ENCODE data around the gene SLC38A2. TPM values are rescaled to one million over a fixed set of nuclear protein-coding genes. Genes with fewer than 3 reads are reported as not detected.

The SLC38A2 gene
- total RNA-seq, 2 donors from 2014 or later, result 122 to 202 TPM

DNA sequence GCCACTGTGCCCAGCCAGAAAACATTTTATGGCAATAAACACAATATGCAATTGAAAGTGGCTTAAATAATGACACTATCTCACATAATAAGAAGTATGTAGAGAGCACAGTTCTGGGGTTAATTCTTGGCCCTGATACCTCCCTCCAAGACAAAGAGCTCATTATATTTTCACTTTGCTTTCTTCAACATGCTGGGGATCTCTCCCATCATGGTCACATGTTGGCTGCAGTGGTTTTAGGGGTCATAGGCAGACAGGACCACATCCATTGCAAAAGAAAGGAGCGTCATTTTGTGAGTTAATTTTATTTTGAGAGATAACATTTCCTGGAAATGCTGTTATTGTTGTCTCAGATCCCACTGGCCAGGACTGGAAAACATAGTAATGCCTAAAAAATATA lies 8.3 kb upstream of the SLC38A2 start:
- DNase-seq (no peak), ATAC-seq (no peak)
- intact Hi-C loops (cut with DNase I), result loop anchor here in 1 of 2 donors (5.0 to 10.0 kb wide), 2 partner anchors 54 to 91 kb away; no protein-coding TSS in a partner anchor

DNA sequence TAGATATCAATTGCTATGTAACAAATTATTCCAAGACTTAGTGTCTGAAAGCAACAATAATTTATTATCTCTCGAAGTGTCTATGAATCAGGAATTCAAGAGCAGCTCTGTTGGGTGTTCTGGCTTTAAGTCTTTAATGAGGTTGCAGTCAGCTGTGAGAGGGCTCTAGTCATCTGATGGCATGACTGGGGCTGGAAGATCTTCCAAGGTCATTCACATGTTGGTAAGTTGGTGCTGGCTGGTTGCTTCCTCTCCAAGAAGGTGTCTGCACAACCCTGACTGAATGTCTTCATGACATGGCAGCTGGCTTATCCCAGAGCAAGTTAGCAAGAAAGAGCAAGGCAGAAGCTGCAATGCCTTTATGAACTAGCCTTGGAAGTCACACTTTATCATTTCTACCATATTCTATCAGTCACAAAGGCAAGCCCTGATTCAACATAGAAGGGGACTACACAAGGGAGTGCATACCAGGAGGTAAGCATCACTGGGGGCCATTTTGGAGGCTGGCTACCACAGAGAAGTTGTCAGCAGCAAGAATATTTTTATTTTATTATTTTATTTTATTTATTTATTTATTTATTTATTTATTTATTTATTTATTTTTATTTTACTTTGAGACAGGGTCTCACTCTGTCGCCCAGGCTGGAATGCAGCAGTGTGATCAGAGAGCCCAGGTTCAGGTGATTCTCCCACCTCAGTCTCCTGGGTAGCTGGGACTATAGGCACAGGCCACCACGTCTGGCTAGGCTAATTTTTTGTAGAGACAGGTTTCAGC lies 7.6 kb upstream of the SLC38A2 start:
- ATAC-seq (no peak), DNase-seq (no peak)
- intact Hi-C loops (cut with DNase I), result loop anchor here in 1 of 2 donors (5.0 to 10.0 kb wide), 2 partner anchors 55 to 92 kb away; no protein-coding TSS in a partner anchor

DNA sequence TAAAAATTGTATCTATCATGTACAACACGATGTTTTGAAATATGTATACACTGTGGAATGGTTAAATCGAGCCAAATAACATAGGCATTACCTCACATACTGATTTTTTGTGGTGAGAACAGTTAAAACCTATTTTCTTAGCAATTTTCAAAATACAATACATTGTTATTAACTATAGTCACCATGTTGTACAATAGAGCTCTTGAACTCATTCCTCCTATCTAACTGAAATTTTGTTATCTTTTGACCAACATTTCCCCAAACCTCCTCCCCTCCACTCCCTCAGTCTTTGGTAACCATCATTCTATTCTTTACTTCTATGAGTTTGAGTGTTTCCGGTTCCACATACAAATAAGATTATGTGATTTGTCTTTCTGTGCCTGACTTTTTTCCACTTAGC lies 6.8 kb upstream of the SLC38A2 start:
- ATAC-seq (no peak), DNase-seq (no peak)
- intact Hi-C loops (cut with DNase I), result loop anchor here in 1 of 2 donors (10.0 kb wide), 1 partner anchor 275 kb away; no protein-coding TSS in a partner anchor

DNA sequence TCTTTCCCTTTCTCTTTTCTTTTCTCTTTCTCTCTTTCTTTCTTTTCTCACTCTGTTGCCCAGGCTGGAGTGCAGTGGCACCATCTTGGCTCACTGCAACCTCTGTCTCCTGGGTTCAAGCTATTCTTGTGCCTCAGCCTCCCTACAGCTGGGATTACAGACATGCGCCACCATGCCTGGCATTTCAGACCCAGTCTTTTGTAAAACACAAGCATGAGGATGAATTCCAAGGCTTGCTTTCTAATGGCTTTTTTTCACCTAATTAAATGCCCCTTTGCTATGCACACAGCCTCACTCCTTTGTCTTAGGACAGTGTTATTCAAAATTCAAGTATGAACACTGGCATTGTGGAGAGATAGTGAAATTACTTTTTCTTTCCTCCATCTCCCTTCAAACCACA lies 6.0 kb upstream of the SLC38A2 start:
- ATAC-seq, result no peak
- intact Hi-C loops (cut with DNase I), result loop anchor here in 1 of 2 donors (10.0 kb wide), 1 partner anchor 276 kb away; no protein-coding TSS in a partner anchor
- DNase-seq, result no peak

DNA sequence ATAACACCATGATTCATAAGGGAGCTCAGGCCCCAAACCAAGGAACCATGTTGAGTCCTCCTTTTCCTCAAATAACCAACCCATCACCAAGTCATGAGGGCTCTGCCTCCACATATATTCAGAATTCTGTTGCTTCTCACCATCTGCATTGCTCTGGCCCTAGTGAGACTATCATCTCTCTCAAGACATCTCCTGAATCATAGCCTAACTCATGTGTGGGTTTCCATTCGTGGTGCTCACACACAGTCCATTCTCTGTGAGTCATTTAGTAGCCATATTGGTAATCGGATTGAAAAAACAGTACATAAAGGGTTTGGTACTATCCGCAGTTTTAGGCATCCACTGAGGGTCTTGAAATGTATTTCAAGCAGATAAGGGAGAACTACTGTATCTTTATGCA lies 5.1 kb upstream of the SLC38A2 start:
- intact Hi-C loops (cut with DNase I), result loop anchor here in 1 of 2 donors (10.0 kb wide), 1 partner anchor 277 kb away; no protein-coding TSS in a partner anchor

DNA sequence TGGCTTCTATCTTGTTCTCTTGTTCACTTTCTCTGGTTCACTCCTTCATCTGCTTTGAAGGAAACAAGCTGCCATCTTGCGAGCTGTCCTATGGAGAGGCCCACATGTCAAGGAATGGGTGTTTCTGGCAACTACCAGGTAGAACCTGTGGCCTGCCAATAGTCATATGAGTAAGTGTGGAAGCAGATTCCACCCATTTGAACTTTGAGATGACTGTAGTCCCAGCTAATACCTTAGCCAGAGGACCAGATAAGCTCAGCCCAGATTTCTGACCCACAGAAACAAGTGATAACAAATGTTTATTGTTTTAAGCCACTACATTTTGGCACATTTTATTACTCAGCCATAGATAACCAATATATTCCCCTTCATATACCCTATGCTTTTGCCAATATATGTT lies 4.0 kb upstream of the SLC38A2 start:
- intact Hi-C loops (cut with DNase I), result loop anchor here in 1 of 2 donors (10.0 kb wide), 1 partner anchor 278 kb away; no protein-coding TSS in a partner anchor
- no peak for ATAC-seq
- DNase-seq, result no peak

More for the DNA sequence above, 5.1 kb upstream of the SLC38A2 start:
- no peak for DNase-seq
- no peak for ATAC-seq

DNA sequence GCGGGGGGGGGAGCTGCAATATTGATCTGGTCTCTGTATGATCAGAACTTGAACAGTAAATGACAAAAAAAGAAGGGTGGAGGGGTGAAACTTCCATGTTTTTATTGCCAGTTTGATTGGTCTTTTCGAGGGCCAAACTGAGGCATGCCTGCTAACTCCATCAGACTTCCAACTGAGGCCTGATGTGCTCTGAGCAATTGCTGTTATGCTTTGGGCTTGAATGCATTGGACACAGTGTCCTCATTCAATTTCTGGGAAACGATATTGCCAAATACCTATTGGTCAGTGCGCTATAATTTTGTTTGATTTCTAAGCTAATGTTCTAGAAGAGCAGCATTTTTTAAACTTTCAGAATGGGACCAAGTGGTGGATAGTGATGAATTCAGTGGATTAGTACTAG lies 2.1 kb upstream of the SLC38A2 start:
- intact Hi-C loops (cut with DNase I), result loop anchor here (5.0 to 10.0 kb wide), 4 partner anchors 183 to 382 kb away; partner anchors contain the start of gene SCAF11 (in 1 of the 2)
- ATAC-seq, result no peak

DNA sequence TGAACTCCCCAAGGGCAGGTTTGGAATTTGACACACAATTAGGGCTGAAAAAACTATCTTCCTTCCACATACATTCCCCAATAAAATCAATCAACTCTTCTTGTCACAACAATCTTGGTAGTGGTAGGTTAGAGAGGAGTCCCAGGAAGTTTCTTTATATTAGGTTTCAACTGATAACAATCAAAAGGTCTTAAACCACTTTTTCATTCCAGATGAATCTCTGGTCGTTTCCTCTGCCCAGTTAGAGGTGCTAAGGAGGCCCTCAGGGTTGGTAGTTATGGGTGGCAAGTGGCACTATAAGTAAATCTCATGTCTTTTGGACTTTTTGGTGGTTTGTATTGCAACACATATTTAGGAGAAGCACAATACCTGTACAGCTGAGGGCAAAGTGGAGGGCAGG lies 1.7 kb upstream of the SLC38A2 start:
- intact Hi-C loops (cut with DNase I), result loop anchor here (5.0 to 10.0 kb wide), 4 partner anchors 183 to 382 kb away; partner anchors contain the start of gene SCAF11 (in 1 of the 2)
- no peak for ATAC-seq
- DNase-seq, result no peak

More for the DNA sequence above, 2.1 kb upstream of the SLC38A2 start:
- no peak for DNase-seq

DNA sequence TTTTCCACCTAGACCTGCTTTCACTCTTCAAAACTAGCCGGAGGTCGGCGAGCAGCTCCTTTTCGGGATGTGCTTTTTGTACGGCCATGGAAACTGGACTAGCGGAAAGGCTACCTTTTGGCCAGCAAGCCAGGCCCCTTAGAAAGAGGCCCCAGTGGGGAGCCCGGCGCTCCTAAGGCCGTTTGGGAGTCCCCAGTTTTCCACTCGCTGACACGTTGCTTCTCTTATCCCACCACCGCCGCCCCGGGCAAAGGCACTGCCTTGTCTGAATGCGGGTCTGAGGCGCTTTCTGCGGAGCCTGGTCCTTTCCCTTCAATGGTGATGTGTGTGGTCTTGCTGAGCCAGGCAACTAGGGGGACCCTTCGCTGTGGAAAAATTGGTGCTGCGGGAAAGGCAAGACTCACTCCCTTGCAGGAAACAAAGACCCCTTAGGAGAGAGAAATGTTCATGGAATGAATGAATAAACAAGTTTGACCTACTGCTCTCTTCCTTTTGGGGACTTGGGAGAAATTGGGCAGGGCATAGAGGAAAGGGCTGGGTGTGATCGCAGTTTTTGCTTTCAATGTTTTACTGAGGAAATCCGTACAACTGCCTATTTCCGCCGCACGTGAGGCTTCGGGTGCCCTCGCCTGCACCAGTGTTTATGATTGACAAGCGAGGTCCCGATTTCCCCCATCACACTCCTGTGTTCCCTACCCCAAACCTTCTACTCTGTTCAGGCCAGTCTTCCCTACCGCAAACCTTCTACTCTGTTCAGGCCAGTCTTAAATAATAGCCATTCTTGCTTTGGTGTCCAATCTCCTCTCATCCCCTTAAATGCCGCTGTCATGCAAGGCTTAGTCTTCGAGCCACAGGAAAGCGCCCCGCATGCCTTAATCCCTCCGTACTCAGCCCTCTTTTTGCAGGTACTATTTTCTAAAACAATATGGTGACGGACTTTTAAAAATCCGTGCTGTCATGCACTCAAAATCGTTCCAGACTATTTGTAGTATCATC lies 1.0 kb upstream of the SLC38A2 start:
- peak; percentile 58 for DNase-seq
- ATAC-seq, result peak; percentile 4 to 9
- intact Hi-C loops (cut with DNase I), result loop anchor here (5.0 to 10.0 kb wide), 4 partner anchors 184 to 381 kb away; partner anchors contain the start of gene SCAF11 (in 1 of the 2)

DNA sequence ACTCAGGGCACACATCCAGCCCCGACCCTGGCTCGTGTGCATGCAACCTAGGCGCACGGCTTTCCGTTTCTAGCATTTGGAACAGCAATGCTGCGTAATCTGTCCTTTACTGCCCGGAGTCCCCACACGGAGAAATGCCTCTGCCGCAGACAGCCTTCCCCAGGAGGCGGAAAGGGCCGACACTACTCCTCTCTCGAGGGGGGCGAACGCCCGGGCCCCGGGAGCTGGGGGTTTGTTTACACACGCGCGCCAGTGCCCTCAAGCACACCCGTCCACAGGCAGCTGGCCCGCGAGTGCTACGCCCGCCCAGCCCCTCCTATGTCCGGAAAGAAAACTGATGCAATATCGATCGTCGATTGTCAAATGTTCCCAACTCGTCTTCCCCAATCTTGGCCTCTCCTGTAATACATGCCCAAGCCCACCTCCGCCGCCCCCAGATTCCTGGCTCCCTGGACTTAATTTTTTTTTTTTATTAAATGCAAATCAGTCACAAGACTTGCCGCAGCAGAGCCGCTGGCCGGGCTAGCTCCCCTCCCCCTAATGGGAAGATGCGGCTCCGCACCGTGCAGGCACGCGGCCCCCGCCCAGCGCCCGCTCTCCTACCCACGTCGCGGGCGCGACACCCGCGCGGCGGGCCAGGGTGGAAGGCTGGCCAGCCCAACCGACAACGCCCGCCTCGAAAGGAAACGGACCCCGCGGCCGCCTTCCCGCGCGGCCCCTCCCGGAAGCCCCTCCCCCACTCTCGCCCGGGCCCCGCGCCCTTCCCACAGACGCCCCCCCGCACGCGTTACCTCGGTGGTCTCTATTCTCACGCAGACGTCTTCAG lies 642 bp downstream of the SLC38A2 start:
- peak; percentile 53 to 60 for ATAC-seq
- DNase-seq, result peak; percentile 75
- intact Hi-C loops (cut with DNase I), result loop anchor here (5.0 to 10.0 kb wide), 4 partner anchors 185 to 380 kb away; partner anchors contain the start of gene SCAF11 (in 1 of the 2)

DNA sequence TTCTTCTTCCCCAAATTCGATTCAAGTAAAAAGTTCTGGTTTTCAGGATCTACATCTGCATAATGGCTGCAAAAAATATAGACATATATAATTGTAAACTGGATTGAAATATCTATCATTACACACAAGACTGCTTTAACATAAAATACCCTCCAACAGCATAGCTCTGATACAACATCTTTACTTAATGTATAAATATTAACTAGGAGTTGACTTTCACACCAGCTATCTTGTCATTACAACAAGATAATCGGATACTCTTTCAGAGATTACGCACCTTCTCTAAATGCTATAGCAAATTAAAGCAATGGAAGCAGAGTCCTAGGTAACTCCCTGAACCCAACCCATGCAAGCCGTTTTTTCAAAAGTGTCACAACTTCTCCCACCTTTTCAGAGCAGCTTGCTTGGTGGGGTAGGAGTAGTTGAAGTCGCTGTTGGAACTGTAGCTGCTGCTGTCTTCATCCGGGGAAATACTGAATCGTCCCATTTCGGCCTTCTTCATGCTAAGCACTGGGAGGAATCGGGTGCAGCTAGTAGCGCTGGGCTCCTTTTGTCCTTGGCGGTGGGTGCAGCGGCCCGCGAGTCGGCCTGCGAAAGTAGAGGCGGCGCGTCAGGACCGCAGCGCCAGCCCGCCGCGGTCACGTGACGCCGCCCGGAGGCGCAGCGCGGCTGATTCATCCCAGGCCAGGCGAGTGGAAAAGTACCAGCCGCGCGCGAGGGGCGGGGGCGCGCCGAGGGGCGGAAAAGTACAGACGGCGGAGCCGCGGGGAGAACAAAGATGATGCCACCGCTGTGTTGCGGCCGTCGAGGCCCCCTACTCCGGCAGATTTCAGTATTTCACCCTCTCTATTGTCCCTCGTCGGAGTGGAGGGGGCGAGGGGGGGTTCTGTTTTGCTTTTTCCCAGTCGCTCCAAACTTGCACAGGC lies 1.5 kb downstream of the SLC38A2 start:
- intact Hi-C loops (cut with DNase I), result loop anchor here (5.0 to 10.0 kb wide), 4 partner anchors 186 to 379 kb away; partner anchors contain the start of gene SCAF11 (in 1 of the 2)
- DNase-seq (peak; percentile 93), ATAC-seq (peak; percentile 70 to 78)

DNA sequence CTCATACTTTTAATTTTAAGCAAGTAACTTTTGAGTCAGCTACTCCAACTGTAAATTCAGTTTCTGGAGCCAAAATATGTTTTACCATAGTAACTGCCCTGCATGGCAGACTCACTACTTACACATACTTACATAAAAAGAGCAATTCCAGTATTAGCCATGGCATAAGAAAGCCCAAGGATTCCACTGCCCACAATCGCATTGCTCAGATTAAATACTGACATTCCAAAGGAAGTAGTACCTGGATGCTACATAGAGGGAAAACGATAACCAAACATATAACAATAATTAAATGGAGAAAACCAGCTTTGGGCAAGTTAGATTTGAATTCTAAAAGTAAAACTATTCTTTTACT lies 2.2 kb downstream of the SLC38A2 start:
- DNase-seq, result no peak
- no peak for ATAC-seq
- intact Hi-C loops (cut with DNase I), result loop anchor here (5.0 to 10.0 kb wide), 4 partner anchors 187 to 378 kb away; partner anchors contain the start of gene SCAF11 (in 1 of the 2)

DNA sequence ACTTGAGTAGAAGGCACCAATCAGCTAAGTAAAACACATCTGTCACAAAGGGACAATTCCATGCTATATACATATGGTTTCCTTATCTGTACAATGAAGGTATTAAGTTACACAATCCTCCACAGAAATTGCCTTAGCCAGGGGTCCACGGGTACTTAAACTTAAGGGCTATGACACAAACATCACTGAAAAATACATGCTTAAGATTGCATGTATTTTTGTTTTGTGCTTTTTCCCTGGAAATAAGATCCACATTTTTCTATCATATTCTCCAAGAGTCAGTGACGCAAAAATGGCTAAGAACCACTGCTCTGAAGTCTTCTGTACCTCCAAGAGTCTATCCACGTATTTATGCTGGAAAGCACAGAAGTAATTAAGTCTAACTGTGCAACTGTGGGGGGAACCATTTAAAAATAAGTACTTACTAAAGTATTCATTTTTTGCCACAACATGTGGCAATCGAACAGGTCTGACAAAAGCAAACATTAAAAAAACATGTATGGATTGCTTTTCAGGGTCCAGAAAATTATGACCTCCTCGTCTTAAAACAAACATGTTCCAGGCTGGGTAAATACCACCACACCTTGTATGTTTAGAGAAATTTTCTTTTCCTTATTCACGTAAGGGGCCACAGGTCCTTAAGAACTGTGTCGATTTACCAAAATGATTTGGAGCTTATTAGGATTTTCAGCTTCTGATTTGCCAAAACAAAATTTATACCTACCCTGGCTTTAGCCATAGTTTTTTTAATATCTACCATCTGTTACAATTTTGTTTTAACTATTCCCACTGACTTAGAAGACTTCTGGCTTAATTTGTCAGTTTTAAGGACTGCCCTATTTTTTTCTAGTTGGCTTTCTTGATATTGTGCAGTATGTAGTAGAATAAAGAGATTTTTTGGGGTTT lies 2.8 kb downstream of the SLC38A2 start:
- intact Hi-C loops (cut with DNase I), result loop anchor here (5.0 to 10.0 kb wide), 4 partner anchors 188 to 377 kb away; partner anchors contain the start of gene SCAF11 (in 1 of the 2)
- ATAC-seq (no peak), DNase-seq (no peak)

DNA sequence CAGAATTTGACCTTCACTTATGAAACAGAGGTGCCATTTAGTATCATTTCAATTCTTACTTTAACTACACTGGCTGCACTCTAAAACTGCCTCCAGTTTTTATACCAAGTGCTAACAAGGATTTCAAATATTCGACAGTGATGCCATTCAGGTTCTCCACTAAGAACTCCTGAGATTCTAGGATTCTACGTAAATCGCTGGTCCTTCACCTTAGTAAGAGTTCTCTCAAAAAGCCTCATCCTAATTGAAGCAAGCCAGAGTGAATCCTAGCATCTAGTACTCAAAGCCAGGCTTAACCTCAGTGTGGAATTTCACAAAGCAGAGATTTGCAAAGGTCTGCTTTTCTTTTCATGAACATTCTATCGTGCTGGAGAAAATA lies 3.5 kb downstream of the SLC38A2 start:
- intact Hi-C loops (cut with DNase I), result no loop called here
- ATAC-seq (no peak), DNase-seq (no peak)

DNA sequence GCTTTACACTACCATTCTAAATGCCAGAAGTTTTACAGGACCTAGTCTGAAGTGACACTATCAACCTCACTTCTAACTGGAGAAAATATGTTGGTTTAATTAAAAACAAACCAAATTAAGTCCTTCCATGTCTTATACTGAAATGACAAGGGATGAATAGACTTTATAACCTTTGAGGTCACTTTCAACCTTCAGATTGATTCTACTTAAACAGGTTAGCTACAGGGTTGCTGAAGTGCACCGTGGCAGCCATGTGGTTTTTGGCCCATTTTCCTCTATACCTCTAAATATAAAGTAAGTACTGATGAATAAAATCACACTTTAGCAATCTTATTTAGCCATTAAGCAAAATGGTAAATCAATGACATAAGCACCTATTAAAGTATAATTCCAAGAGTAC lies 3.9 kb downstream of the SLC38A2 start:
- DNase-seq, result no peak
- intact Hi-C loops (cut with DNase I), result no loop called here
- no peak for ATAC-seq

DNA sequence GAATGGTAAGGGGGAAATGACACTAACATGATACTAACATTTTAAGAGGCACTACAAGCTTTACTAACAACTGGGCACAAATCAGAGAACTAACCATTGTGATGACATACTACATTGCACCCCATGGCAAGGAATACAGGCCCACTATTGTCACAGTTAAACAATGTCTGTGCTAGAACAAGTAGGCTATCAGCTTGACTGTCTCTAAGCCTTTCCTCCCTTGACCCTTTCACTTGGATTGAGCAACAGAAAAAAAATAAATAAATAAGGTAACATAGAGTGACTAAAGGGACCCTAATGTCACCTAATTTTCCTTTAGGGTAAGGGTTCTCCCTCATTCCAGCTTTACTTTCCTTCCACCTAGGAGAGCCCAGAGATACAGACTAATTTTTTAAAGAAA lies 4.4 kb downstream of the SLC38A2 start:
- DNase-seq (no peak), ATAC-seq (no peak)
- intact Hi-C loops (cut with DNase I), result no loop called here

Measured in left cardiac atrium (tissue), 4 donors.